ENCODE results near the gene TRA2B.
A peak's percentile ranks its signal among the peaks of the same experiment; 100 is the strongest.
"Not testable (repeated sequence)": the region's sequence is repeated elsewhere in the genome, so short reads cannot be mapped to it uniquely, and the experiment has no call there.

Gene TRA2B

GRCh38 chr3:185926445-185926844 is 11.4 kb downstream of the TRA2B start:
- peaks cover 44% of the 10 kb centered on the region for H3K4me1 ChIP-seq (ENCODE audit: control insufficient read depth, insufficient read depth, low read length)
- H3K9me3 ChIP-seq (ENCODE audit: control insufficient read depth, insufficient read depth, low read length) = no peaks in the 10 kb centered on the region
- H3K9ac ChIP-seq (ENCODE audit: low read depth, low read length) = no peak overlapping the region
- H3K36me3 ChIP-seq (ENCODE audit: control insufficient read depth, insufficient read depth, low read length) = peaks cover 100% of the 10 kb centered on the region
- no peak overlapping the region for H3K27ac ChIP-seq (ENCODE audit: low read depth, low read length)
- H3K27me3 ChIP-seq (ENCODE audit: control insufficient read depth, insufficient read depth, low read length) = no peaks in the 10 kb centered on the region
- no peak overlapping the region for H3K4me3 ChIP-seq (ENCODE audit: low read depth, low read length)

- Histone ChIP-seq H3K9ac (ENCODE audit: low read depth, low read length) (no peak overlapping the region), H3K27ac (ENCODE audit: low read depth, low read length) (peak overlapping the region; percentile 13), H3K36me3 (ENCODE audit: control insufficient read depth, insufficient read depth, low read length) (peaks cover 100% of the 10 kb centered on the region), H3K4me3 (ENCODE audit: low read depth, low read length) (no peak overlapping the region), H3K27me3 (ENCODE audit: control insufficient read depth, insufficient read depth, low read length) (no peaks in the 10 kb centered on the region), H3K4me1 (ENCODE audit: control insufficient read depth, insufficient read depth, low read length) (peaks cover 33% of the 10 kb centered on the region), H3K9me3 (ENCODE audit: control insufficient read depth, insufficient read depth, low read length) (no peaks in the 10 kb centered on the region)
These were observed 12.5 kb downstream of the TRA2B start for GRCh38 chr3:185925353-185925752.

- Histone ChIP-seq H3K27ac (ENCODE audit: low read depth, low read length) (no peak overlapping the region), H3K36me3 (ENCODE audit: control insufficient read depth, insufficient read depth, low read length) (peaks cover 100% of the 10 kb centered on the region), H3K4me1 (ENCODE audit: control insufficient read depth, insufficient read depth, low read length) (peaks cover 24% of the 10 kb centered on the region)
These were observed 13.4 kb downstream of the TRA2B start for GRCh38 chr3:185924375-185924774.

GRCh38 chr3:185920184-185920583 is 17.6 kb downstream of the TRA2B start:
- H3K27me3 ChIP-seq (ENCODE audit: control insufficient read depth, insufficient read depth, low read length) = no peaks in the 10 kb centered on the region
- no peak overlapping the region for H3K4me3 ChIP-seq (ENCODE audit: low read depth, low read length)
- H3K4me1 ChIP-seq (ENCODE audit: control insufficient read depth, insufficient read depth, low read length) = no peaks in the 10 kb centered on the region
- H3K27ac ChIP-seq (ENCODE audit: low read depth, low read length) = no peak overlapping the region
- H3K9ac ChIP-seq (ENCODE audit: low read depth, low read length) = no peak overlapping the region
- peaks cover 100% of the 10 kb centered on the region for H3K36me3 ChIP-seq (ENCODE audit: control insufficient read depth, insufficient read depth, low read length)
- no peaks in the 10 kb centered on the region for H3K9me3 ChIP-seq (ENCODE audit: control insufficient read depth, insufficient read depth, low read length)

More at GRCh38 chr3:185924375-185924774, 13.4 kb downstream of the TRA2B start:
- Histone ChIP-seq H3K9me3 (ENCODE audit: control insufficient read depth, insufficient read depth, low read length) (no peaks in the 10 kb centered on the region), H3K4me3 (ENCODE audit: low read depth, low read length) (no peak overlapping the region), H3K9ac (ENCODE audit: low read depth, low read length) (no peak overlapping the region), H3K27me3 (ENCODE audit: control insufficient read depth, insufficient read depth, low read length) (no peaks in the 10 kb centered on the region)

GRCh38 chr3:185916042-185916833 is 21.6 kb downstream of the TRA2B start:
- H3K9me3 ChIP-seq (ENCODE audit: control insufficient read depth, insufficient read depth, low read length) = no peaks in the 10 kb centered on the region
- H3K27me3 ChIP-seq (ENCODE audit: control insufficient read depth, insufficient read depth, low read length) = no peaks in the 10 kb centered on the region
- peaks cover 85% of the 10 kb centered on the region for H3K36me3 ChIP-seq (ENCODE audit: control insufficient read depth, insufficient read depth, low read length)
- H3K27ac ChIP-seq (ENCODE audit: low read depth, low read length) = no peak overlapping the region
- H3K4me3 ChIP-seq (ENCODE audit: low read depth, low read length) = no peak overlapping the region
- no peak overlapping the region for H3K9ac ChIP-seq (ENCODE audit: low read depth, low read length)
- no peaks in the 10 kb centered on the region for H3K4me1 ChIP-seq (ENCODE audit: control insufficient read depth, insufficient read depth, low read length)

GRCh38 chr3:185915642-185916041 is 22.2 kb downstream of the TRA2B start:
- no peaks in the 10 kb centered on the region for H3K4me1 ChIP-seq (ENCODE audit: control insufficient read depth, insufficient read depth, low read length)
- H3K27me3 ChIP-seq (ENCODE audit: control insufficient read depth, insufficient read depth, low read length) = no peaks in the 10 kb centered on the region
- H3K9me3 ChIP-seq (ENCODE audit: control insufficient read depth, insufficient read depth, low read length) = no peaks in the 10 kb centered on the region
- H3K4me3 ChIP-seq (ENCODE audit: low read depth, low read length) = no peak overlapping the region
- no peak overlapping the region for H3K9ac ChIP-seq (ENCODE audit: low read depth, low read length)
- no peak overlapping the region for H3K27ac ChIP-seq (ENCODE audit: low read depth, low read length)
- H3K36me3 ChIP-seq (ENCODE audit: control insufficient read depth, insufficient read depth, low read length) = peaks cover 79% of the 10 kb centered on the region

- H3K36me3 ChIP-seq (ENCODE audit: control insufficient read depth, insufficient read depth, low read length) = peaks cover 73% of the 10 kb centered on the region
- H3K27me3 ChIP-seq (ENCODE audit: control insufficient read depth, insufficient read depth, low read length) = no peaks in the 10 kb centered on the region
- no peaks in the 10 kb centered on the region for H3K9me3 ChIP-seq (ENCODE audit: control insufficient read depth, insufficient read depth, low read length)
- H3K4me1 ChIP-seq (ENCODE audit: control insufficient read depth, insufficient read depth, low read length) = no peaks in the 10 kb centered on the region
- H3K9ac ChIP-seq (ENCODE audit: low read depth, low read length) = no peak overlapping the region
- no peak overlapping the region for H3K4me3 ChIP-seq (ENCODE audit: low read depth, low read length)
- no peak overlapping the region for H3K27ac ChIP-seq (ENCODE audit: low read depth, low read length)
These were observed 22.7 kb downstream of the TRA2B start for GRCh38 chr3:185914911-185915629.

GRCh38 chr3:185912929-185913901 is 24.6 kb downstream of the TRA2B start:
- Histone ChIP-seq H3K36me3 (ENCODE audit: control insufficient read depth, insufficient read depth, low read length) (peaks cover 55% of the 10 kb centered on the region), H3K9ac (ENCODE audit: low read depth, low read length) (no peak overlapping the region), H3K9me3 (ENCODE audit: control insufficient read depth, insufficient read depth, low read length) (no peaks in the 10 kb centered on the region), H3K4me1 (ENCODE audit: control insufficient read depth, insufficient read depth, low read length) (no peaks in the 10 kb centered on the region), H3K4me3 (ENCODE audit: low read depth, low read length) (no peak overlapping the region), H3K27me3 (ENCODE audit: control insufficient read depth, insufficient read depth, low read length) (no peaks in the 10 kb centered on the region), H3K27ac (ENCODE audit: low read depth, low read length) (peak overlapping the region; percentile 16)

GRCh38 chr3:185912512-185912911 is 25.3 kb downstream of the TRA2B start:
- H3K4me1 ChIP-seq (ENCODE audit: control insufficient read depth, insufficient read depth, low read length) = no peaks in the 10 kb centered on the region
- no peak overlapping the region for H3K4me3 ChIP-seq (ENCODE audit: low read depth, low read length)
- no peak overlapping the region for H3K27ac ChIP-seq (ENCODE audit: low read depth, low read length)
- no peak overlapping the region for H3K9ac ChIP-seq (ENCODE audit: low read depth, low read length)
- H3K36me3 ChIP-seq (ENCODE audit: control insufficient read depth, insufficient read depth, low read length) = peaks cover 48% of the 10 kb centered on the region
- no peaks in the 10 kb centered on the region for H3K9me3 ChIP-seq (ENCODE audit: control insufficient read depth, insufficient read depth, low read length)
- no peaks in the 10 kb centered on the region for H3K27me3 ChIP-seq (ENCODE audit: control insufficient read depth, insufficient read depth, low read length)

- not testable (repeated sequence) for H3K4me3 ChIP-seq (ENCODE audit: low read depth, low read length); H3K4me1 ChIP-seq (ENCODE audit: control insufficient read depth, insufficient read depth, low read length); H3K27ac ChIP-seq (ENCODE audit: low read depth, low read length); H3K9ac ChIP-seq (ENCODE audit: low read depth, low read length); H3K27me3 ChIP-seq (ENCODE audit: control insufficient read depth, insufficient read depth, low read length); H3K9me3 ChIP-seq (ENCODE audit: control insufficient read depth, insufficient read depth, low read length)
- H3K36me3 ChIP-seq (ENCODE audit: control insufficient read depth, insufficient read depth, low read length) = peaks cover 33% of the 10 kb centered on the region
These were observed 26.8 kb downstream of the TRA2B start for GRCh38 chr3:185911076-185911448.
